Measurements from ENCODE around the gene SPZ1. TPM values are rescaled to one million over a fixed set of nuclear protein-coding genes. Genes with fewer than 3 reads are reported as not detected.

The SPZ1 gene
- total and polyA plus RNA-seq, 2 donors (not counting 1 experiment from before 2014, with no cell fraction given) = not detected

DNA sequence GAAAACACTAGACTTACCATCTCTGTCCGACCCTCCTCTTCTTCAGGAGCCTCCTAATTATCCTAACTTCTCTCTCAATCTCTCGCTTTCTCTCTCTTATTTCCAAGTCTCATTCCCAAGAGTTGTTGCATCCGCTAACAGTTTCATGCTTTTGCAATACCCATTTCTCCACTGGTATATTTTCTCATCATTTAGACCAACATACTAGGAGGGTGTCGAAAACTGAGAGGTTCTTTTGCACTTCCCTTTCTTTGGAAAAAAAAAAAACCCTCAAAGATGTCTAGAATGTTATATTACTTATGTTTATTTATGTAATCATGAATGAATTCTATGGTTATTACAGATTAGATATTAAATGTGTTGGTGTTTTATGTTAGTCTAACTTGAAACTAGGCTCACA lies 35.9 kb downstream of the SPZ1 start:
- TF ChIP-seq, protein P1, sequence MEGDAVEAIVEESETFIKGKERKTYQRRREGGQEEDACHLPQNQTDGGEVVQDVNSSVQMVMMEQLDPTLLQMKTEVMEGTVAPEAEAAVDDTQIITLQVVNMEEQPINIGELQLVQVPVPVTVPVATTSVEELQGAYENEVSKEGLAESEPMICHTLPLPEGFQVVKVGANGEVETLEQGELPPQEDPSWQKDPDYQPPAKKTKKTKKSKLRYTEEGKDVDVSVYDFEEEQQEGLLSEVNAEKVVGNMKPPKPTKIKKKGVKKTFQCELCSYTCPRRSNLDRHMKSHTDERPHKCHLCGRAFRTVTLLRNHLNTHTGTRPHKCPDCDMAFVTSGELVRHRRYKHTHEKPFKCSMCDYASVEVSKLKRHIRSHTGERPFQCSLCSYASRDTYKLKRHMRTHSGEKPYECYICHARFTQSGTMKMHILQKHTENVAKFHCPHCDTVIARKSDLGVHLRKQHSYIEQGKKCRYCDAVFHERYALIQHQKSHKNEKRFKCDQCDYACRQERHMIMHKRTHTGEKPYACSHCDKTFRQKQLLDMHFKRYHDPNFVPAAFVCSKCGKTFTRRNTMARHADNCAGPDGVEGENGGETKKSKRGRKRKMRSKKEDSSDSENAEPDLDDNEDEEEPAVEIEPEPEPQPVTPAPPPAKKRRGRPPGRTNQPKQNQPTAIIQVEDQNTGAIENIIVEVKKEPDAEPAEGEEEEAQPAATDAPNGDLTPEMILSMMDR (IDR thresholded peaks at IDR 0.05) = no peak
- TF ChIP-seq EZH2 (IDR thresholded peaks at IDR 0.05; ENCODE audit: borderline replicate concordance, insufficient read depth, low read depth, low read length, poor library complexity, severe bottlenecking) = no peak
- Mint-ChIP-seq H3K27ac (no peak overlapping the region), H3K9me3 (ENCODE audit: insufficient read depth) (no peaks in the 10 kb centered on the region), H3K4me3 (no peak overlapping the region), H3K4me1 (no peaks in the 10 kb centered on the region), H3K27me3 (no peaks in the 10 kb centered on the region)
- no peak for DNase-seq
- no peaks in the 10 kb centered on the region for H3K27me3 ChIP-seq (replicated peaks in 1 of 4; ENCODE audit: control extremely low read depth in 1 of 4, control insufficient read depth in 3 of 4, insufficient read depth in 4 of 4, low read length in 3 of 4)
- no peak overlapping the region for H3K4me3 ChIP-seq (ENCODE audit: control extremely low read depth in 1 of 5, extremely low read depth in 1 of 5, insufficient read depth in 1 of 5, low read depth in 2 of 5, low read length in 4 of 5)
- H3K4me2 ChIP-seq (replicated peaks; ENCODE audit: low read depth, low read length, poor library complexity, severe bottlenecking) = no peak overlapping the region
- intact Hi-C loops (cut with micrococcal nuclease) = no loop called here
- no peak overlapping the region for H2AFZ ChIP-seq (ENCODE audit: insufficient read depth, low read depth, low read length, poor library complexity, severe bottlenecking)
- no peaks in the 10 kb centered on the region for H3K4me1 ChIP-seq (ENCODE audit: control insufficient read depth in 2 of 2, insufficient read depth in 2 of 2, low read length in 2 of 2)
- H3K36me3 ChIP-seq (replicated peaks in 1 of 2; ENCODE audit: control extremely low read depth in 1 of 2, control insufficient read depth in 1 of 2, extremely low read depth in 1 of 2, insufficient read depth in 2 of 2, low read length in 1 of 2) = no peaks in the 10 kb centered on the region
- H3K27ac ChIP-seq (ENCODE audit: low read length in 2 of 2) = no peak overlapping the region
- ChIA-PET CTCF (interaction anchor here (0.7 kb wide), 2 partner anchors 64 to 935 kb away, joined by 3 read pairs; no protein-coding TSS in a partner anchor), POLR2A (no interaction called here)
- no peak overlapping the region for H3K9ac ChIP-seq (ENCODE audit: low read length)
- 100% methylated on average over 1 of the region's 4 CpGs for WGBS (ENCODE audit: insufficient coverage)
- H3K79me2 ChIP-seq (ENCODE audit: control insufficient read depth, insufficient read depth, low read length) = no peaks in the 10 kb centered on the region
- no peak for ATAC-seq (ENCODE audit: low read depth)
- H4K20me1 ChIP-seq (ENCODE audit: control insufficient read depth, insufficient read depth, low read length, poor library complexity, severe bottlenecking) = no peaks in the 10 kb centered on the region
- H3K9me3 ChIP-seq (ENCODE audit: control extremely low read depth in 1 of 3, control insufficient read depth in 2 of 3, insufficient read depth in 1 of 3, low read length in 2 of 3) = no peaks in the 10 kb centered on the region

DNA sequence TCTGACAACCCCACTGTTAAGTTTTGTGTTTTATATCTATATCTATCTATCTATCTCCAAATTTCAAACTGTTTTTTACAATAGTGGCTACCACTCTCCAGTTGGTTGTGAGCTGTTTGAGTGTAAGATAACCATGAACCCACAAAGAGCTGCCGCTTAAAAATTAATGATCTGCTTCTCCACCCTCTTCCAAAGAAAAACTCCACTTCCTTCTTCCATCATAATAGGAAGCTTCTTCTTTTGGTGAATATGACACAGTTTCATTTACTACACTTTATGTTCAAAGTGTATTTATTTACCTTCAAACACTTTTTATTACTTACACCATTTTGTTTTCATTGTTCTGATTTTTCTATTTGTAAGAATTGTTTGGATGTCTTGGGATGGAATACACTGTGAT lies 37.9 kb downstream of the SPZ1 start:
- intact Hi-C loops (cut with micrococcal nuclease) = no loop called here
- Histone ChIP-seq H3K27ac (ENCODE audit: low read length in 2 of 2) (no peak overlapping the region), H3K9me3 (ENCODE audit: control extremely low read depth in 1 of 3, control insufficient read depth in 2 of 3, insufficient read depth in 1 of 3, low read length in 2 of 3) (no peaks in the 10 kb centered on the region), H3K9ac (ENCODE audit: low read length) (no peak overlapping the region), H3K4me1 (ENCODE audit: control insufficient read depth in 2 of 2, insufficient read depth in 2 of 2, low read length in 2 of 2) (no peaks in the 10 kb centered on the region), H3K27me3 (replicated peaks in 1 of 4; ENCODE audit: control extremely low read depth in 1 of 4, control insufficient read depth in 3 of 4, insufficient read depth in 4 of 4, low read length in 3 of 4) (no peaks in the 10 kb centered on the region), H3K36me3 (replicated peaks in 1 of 2; ENCODE audit: control extremely low read depth in 1 of 2, control insufficient read depth in 1 of 2, extremely low read depth in 1 of 2, insufficient read depth in 2 of 2, low read length in 1 of 2) (no peaks in the 10 kb centered on the region), H2AFZ (ENCODE audit: insufficient read depth, low read depth, low read length, poor library complexity, severe bottlenecking) (no peak overlapping the region), H3K79me2 (ENCODE audit: control insufficient read depth, insufficient read depth, low read length) (no peaks in the 10 kb centered on the region), H3K4me2 (replicated peaks; ENCODE audit: low read depth, low read length, poor library complexity, severe bottlenecking) (no peak overlapping the region), H3K4me3 (ENCODE audit: control extremely low read depth in 1 of 5, extremely low read depth in 1 of 5, insufficient read depth in 1 of 5, low read depth in 2 of 5, low read length in 4 of 5) (no peak overlapping the region), H4K20me1 (ENCODE audit: control insufficient read depth, insufficient read depth, low read length, poor library complexity, severe bottlenecking) (no peaks in the 10 kb centered on the region)
- TF ChIP-seq EZH2 (IDR thresholded peaks at IDR 0.05; ENCODE audit: borderline replicate concordance, insufficient read depth, low read depth, low read length, poor library complexity, severe bottlenecking) = no peak
- TF ChIP-seq, protein P1 (IDR thresholded peaks at IDR 0.05) = no peak
- no peaks in the 10 kb centered on the region for H3K27me3 Mint-ChIP-seq
- H3K9me3 Mint-ChIP-seq (ENCODE audit: insufficient read depth) = no peaks in the 10 kb centered on the region
- H3K27ac Mint-ChIP-seq = no peak overlapping the region
- WGBS (ENCODE audit: insufficient coverage) = no CpG with 5 or more reads among the region's 1 CpG
- no peak for DNase-seq
- POLR2A ChIA-PET = no interaction called here
- no peaks in the 10 kb centered on the region for H3K4me1 Mint-ChIP-seq
- H3K4me3 Mint-ChIP-seq = no peak overlapping the region
- CTCF ChIA-PET = interaction anchor here (1.3 kb wide), 1 partner anchor 12 kb away, joined by 5 read pairs; no protein-coding TSS in a partner anchor
- no peak for ATAC-seq (ENCODE audit: low read depth)

All from B cell (primary cell).